Measurements from ENCODE around the gene PSENEN.

The PSENEN gene

DNA sequence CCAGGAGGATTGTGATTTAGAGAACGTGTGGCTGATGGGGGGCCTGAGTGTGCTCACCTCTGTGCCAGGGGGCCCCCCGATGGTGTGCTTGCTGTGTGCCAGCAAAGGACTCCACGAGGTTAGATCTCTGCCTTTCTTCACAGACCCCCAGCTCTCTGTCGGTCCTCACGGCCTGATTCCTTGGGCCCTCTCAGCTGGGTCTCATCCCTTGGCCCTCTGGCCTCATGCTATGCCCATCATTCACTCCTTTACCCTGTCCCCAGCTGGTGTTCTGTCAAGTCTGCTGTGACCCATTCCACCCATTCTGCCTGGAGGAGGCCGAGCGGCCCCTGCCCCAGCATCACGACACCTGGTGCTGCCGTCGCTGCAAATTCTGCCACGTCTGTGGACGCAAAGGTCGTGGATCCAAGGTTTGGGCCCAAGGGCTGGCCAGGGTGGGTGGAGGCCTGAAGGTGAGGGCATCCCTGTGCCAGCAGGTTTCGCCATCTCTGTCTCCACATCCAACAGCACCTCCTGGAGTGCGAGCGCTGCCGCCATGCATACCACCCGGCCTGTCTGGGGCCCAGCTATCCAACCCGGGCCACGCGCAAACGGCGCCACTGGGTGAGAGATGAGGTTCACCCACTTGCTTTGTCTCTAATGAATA, 20.1 kb upstream of the PSENEN start:
- no peak overlapping the region for H3K4me3 ChIP-seq (ENCODE audit: insufficient read length, low read depth)
- H3K9ac ChIP-seq (ENCODE audit: insufficient read length, low read depth): no peak overlapping the region
- no peaks in the 10 kb centered on the region for H3K9me3 ChIP-seq (ENCODE audit: insufficient read depth, low read length)
- DNase-seq (ENCODE audit: low read depth, low spot score): no peak
- no peak for TF ChIP-seq YY1 (IDR thresholded peaks at IDR 0.05; ENCODE audit: insufficient read depth, insufficient read length)
- TF ChIP-seq SUZ12 (IDR thresholded peaks at IDR 0.05; ENCODE audit: extremely low read depth, insufficient read depth, insufficient read length): no peak
- no peak for TF ChIP-seq ZNF274 (IDR thresholded peaks at IDR 0.05; ENCODE audit: low read depth, low read length)
- no peaks in the 10 kb centered on the region for H3K27me3 ChIP-seq (ENCODE audit: insufficient read depth, insufficient read length)
- peaks cover 93% of the 10 kb centered on the region for H3K36me3 ChIP-seq (ENCODE audit: insufficient read depth, insufficient read length, low read length)
- H3K4me1 ChIP-seq (ENCODE audit: insufficient read depth, insufficient read length): no peaks in the 10 kb centered on the region

DNA sequence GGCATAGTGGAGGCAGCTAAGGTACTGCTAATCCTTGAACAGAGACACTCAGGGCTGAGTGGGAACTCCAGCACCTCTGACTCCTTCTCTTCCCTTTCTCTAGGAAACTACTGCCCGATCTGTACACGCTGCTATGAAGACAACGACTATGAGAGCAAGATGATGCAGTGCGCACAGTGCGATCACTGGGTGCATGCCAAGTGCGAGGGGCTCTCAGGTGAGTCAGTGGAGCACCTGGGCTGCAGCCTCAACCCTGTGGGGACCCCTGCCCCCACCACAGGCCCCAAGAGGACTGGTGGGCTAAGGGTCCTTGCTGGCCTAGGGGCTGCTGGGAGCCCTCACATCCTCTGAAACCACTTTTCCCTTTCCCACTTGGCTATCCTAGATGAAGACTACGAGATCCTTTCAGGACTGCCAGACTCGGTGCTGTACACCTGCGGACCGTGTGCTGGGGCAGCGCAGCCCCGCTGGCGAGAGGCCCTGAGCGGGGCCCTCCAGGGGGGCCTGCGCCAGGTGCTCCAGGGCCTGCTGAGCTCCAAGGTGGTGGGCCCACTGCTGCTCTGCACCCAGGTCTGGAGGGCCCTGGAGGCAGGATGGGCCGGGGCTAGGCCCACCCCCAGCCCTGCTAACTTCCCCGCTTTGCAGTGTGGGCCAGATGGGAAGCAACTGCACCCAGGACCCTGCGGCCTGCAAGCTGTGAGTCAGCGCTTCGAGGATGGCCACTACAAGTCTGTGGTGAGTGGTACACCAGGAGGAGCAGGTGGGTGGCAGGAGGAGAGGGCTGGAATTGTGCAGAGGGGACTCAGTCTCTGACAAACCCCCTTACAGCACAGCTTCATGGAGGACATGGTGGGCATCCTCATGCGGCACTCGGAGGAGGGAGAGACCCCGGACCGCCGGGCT, 18.1 kb upstream of the PSENEN start:
- TF ChIP-seq SUZ12 (IDR thresholded peaks at IDR 0.05; ENCODE audit: extremely low read depth, insufficient read depth, insufficient read length) (no peak), ZNF274 (IDR thresholded peaks at IDR 0.05; ENCODE audit: low read depth, low read length) (no peak), YY1 (IDR thresholded peaks at IDR 0.05; ENCODE audit: insufficient read depth, insufficient read length) (no peak)
- DNase-seq (ENCODE audit: low read depth, low spot score): no peak

DNA sequence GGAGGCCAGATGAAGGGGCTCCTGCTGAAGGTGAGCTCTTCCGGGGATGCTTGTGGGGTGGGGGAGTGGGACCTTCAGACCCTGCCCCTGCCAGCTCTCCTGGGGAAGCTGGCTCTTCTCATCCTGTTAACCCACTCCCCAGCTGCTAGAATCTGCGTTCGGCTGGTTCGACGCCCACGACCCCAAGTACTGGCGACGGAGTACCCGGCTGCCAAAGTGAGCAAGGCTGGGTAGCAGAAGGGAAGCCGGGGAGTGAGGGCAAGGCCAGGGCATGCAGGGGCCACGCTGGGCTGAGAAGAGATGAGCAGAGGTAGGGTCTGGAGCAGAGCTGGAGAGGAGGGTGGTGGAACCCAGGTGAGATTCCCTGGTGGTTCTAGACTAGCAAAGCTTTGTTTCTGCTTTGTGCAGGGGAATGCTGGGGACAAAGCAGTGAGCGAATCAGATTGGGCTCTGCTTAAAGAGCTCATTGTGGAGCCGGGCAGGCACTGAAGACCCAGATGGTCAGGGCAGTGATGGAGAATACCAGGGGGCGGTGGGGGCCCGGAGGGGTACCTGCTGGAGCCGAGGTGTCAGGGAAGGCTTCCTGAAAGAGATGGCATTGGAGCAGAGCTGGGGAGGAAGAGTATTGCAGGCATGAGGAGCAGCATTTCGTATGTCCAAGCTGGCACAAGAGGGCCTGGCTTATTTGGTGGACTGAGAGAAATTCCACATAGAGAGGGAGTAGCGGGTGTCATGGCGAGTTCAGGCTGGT, 17.3 kb upstream of the PSENEN start:
- DNase-seq (ENCODE audit: low read depth, low spot score): no peak
- no peak for TF ChIP-seq YY1 (IDR thresholded peaks at IDR 0.05; ENCODE audit: insufficient read depth, insufficient read length)
- TF ChIP-seq SUZ12 (IDR thresholded peaks at IDR 0.05; ENCODE audit: extremely low read depth, insufficient read depth, insufficient read length): no peak
- TF ChIP-seq ZNF274 (IDR thresholded peaks at IDR 0.05; ENCODE audit: low read depth, low read length): no peak

More for the DNA sequence above, 18.1 kb upstream of the PSENEN start:
- H3K27me3 ChIP-seq (ENCODE audit: insufficient read depth, insufficient read length): no peaks in the 10 kb centered on the region
- no peak overlapping the region for H3K4me3 ChIP-seq (ENCODE audit: insufficient read length, low read depth)
- H3K4me1 ChIP-seq (ENCODE audit: insufficient read depth, insufficient read length): peaks cover 2% of the 10 kb centered on the region
- no peak overlapping the region for H3K9ac ChIP-seq (ENCODE audit: insufficient read length, low read depth)
- peaks cover 97% of the 10 kb centered on the region for H3K36me3 ChIP-seq (ENCODE audit: insufficient read depth, insufficient read length, low read length)
- no peaks in the 10 kb centered on the region for H3K9me3 ChIP-seq (ENCODE audit: insufficient read depth, low read length)

DNA sequence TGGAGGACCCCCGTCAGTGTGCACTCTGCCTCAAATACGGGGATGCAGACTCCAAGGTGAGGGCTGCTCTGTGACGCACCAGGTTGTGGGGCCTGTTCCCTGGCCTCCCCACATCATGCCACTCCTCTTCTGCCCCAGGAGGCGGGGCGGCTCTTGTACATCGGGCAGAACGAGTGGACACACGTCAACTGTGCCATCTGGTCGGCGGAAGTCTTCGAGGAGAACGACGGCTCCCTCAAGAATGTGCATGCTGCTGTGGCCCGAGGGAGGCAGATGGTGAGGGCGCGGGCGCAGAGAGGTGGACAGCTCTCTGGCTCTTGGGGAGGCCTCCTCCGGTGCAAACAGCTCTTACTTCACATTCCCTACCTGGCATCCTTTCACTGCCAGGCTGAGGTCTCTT, 16.4 kb upstream of the PSENEN start:
- no peaks in the 10 kb centered on the region for H3K9me3 ChIP-seq (ENCODE audit: insufficient read depth, low read length)
- DNase-seq (ENCODE audit: low read depth, low spot score): no peak
- TF ChIP-seq SUZ12 (IDR thresholded peaks at IDR 0.05; ENCODE audit: extremely low read depth, insufficient read depth, insufficient read length): no peak
- TF ChIP-seq ZNF274 (IDR thresholded peaks at IDR 0.05; ENCODE audit: low read depth, low read length): no peak
- H3K36me3 ChIP-seq (ENCODE audit: insufficient read depth, insufficient read length, low read length): peaks cover 95% of the 10 kb centered on the region
- no peak overlapping the region for H3K9ac ChIP-seq (ENCODE audit: insufficient read length, low read depth)
- no peaks in the 10 kb centered on the region for H3K27me3 ChIP-seq (ENCODE audit: insufficient read depth, insufficient read length)
- H3K4me1 ChIP-seq (ENCODE audit: insufficient read depth, insufficient read length): peaks cover 2% of the 10 kb centered on the region
- H3K4me3 ChIP-seq (ENCODE audit: insufficient read length, low read depth): no peak overlapping the region

More for the DNA sequence above, 17.3 kb upstream of the PSENEN start:
- H3K27me3 ChIP-seq (ENCODE audit: insufficient read depth, insufficient read length): no peaks in the 10 kb centered on the region
- H3K4me3 ChIP-seq (ENCODE audit: insufficient read length, low read depth): no peak overlapping the region
- H3K9ac ChIP-seq (ENCODE audit: insufficient read length, low read depth): no peak overlapping the region
- peaks cover 2% of the 10 kb centered on the region for H3K4me1 ChIP-seq (ENCODE audit: insufficient read depth, insufficient read length)
- H3K9me3 ChIP-seq (ENCODE audit: insufficient read depth, low read length): no peaks in the 10 kb centered on the region
- H3K36me3 ChIP-seq (ENCODE audit: insufficient read depth, insufficient read length, low read length): peaks cover 96% of the 10 kb centered on the region

DNA sequence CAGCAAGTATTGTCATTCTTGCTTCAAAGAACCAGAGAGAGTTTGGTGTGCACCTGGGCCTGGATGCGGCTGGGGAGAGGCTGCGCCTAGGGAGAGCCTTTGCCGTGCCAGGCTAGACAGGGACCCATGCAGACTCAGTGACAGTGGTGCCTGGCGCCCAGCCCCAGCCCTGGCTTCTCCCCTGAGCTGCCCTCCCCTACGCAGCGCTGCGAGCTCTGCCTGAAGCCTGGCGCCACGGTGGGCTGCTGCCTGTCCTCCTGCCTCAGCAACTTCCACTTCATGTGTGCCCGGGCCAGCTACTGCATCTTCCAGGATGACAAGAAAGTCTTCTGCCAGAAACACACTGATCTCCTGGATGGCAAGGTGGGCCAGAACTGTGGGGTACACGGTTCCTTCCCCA, 15.7 kb upstream of the PSENEN start:
- Histone ChIP-seq H3K9ac (ENCODE audit: insufficient read length, low read depth) (no peak overlapping the region), H3K9me3 (ENCODE audit: insufficient read depth, low read length) (no peaks in the 10 kb centered on the region), H3K4me3 (ENCODE audit: insufficient read length, low read depth) (no peak overlapping the region), H3K36me3 (ENCODE audit: insufficient read depth, insufficient read length, low read length) (peaks cover 95% of the 10 kb centered on the region), H3K27me3 (ENCODE audit: insufficient read depth, insufficient read length) (no peaks in the 10 kb centered on the region), H3K4me1 (ENCODE audit: insufficient read depth, insufficient read length) (peaks cover 2% of the 10 kb centered on the region)
- DNase-seq (ENCODE audit: low read depth, low spot score): no peak
- TF ChIP-seq SUZ12 (IDR thresholded peaks at IDR 0.05; ENCODE audit: extremely low read depth, insufficient read depth, insufficient read length) (no peak), YY1 (IDR thresholded peaks at IDR 0.05; ENCODE audit: insufficient read depth, insufficient read length) (no peak), ZNF274 (IDR thresholded peaks at IDR 0.05; ENCODE audit: low read depth, low read length) (no peak)

DNA sequence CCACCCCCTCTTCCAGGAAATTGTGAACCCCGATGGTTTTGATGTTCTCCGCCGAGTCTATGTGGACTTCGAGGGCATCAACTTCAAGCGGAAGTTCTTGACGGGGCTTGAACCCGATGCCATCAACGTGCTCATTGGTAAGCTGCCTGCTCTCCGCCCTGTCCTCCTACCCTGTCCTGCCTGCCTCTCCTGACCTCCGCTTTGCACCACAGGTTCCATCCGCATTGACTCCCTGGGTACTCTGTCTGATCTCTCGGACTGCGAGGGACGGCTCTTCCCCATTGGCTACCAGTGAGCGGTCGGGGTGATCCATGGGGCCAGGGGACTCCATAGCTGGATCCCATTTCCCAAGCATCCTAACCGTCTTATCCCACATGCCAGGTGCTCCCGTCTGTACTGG, 15.1 kb upstream of the PSENEN start:
- TF ChIP-seq ZNF274 (IDR thresholded peaks at IDR 0.05; ENCODE audit: low read depth, low read length) (no peak), YY1 (IDR thresholded peaks at IDR 0.05; ENCODE audit: insufficient read depth, insufficient read length) (no peak)
- no peaks in the 10 kb centered on the region for H3K9me3 ChIP-seq (ENCODE audit: insufficient read depth, low read length)
- no peak for DNase-seq (ENCODE audit: low read depth, low spot score)
- no peak overlapping the region for H3K4me3 ChIP-seq (ENCODE audit: insufficient read length, low read depth)
- H3K4me1 ChIP-seq (ENCODE audit: insufficient read depth, insufficient read length): peaks cover 2% of the 10 kb centered on the region
- no peak overlapping the region for H3K9ac ChIP-seq (ENCODE audit: insufficient read length, low read depth)
- H3K36me3 ChIP-seq (ENCODE audit: insufficient read depth, insufficient read length, low read length): peaks cover 95% of the 10 kb centered on the region
- H3K27me3 ChIP-seq (ENCODE audit: insufficient read depth, insufficient read length): no peaks in the 10 kb centered on the region

DNA sequence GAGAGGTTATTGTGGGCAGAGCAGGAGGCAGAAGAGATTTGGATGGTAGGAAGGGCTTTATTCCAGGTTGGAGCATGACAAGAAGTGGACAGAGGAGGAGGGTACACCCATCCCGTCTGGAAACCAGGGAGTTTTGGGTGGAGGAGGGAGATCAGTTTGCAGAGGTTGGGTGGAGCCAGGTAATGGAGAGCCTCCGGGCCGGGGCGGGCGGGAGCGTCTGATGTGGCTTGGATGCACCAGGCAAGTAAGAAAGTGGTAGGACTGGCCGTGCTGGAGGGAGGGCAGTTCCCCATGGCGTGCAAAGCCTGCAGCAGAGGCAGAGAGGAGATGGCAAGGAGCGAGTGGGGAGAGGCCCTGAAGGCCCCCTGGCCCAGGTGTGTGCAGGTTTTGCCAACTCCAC, 14.1 kb upstream of the PSENEN start:
- H3K4me1 ChIP-seq (ENCODE audit: insufficient read depth, insufficient read length): peaks cover 2% of the 10 kb centered on the region
- H3K27me3 ChIP-seq (ENCODE audit: insufficient read depth, insufficient read length): no peaks in the 10 kb centered on the region
- DNase-seq (ENCODE audit: low read depth, low spot score): no peak
- no peak overlapping the region for H3K4me3 ChIP-seq (ENCODE audit: insufficient read length, low read depth)
- no peaks in the 10 kb centered on the region for H3K9me3 ChIP-seq (ENCODE audit: insufficient read depth, low read length)
- H3K36me3 ChIP-seq (ENCODE audit: insufficient read depth, insufficient read length, low read length): peaks cover 92% of the 10 kb centered on the region
- TF ChIP-seq YY1 (IDR thresholded peaks at IDR 0.05; ENCODE audit: insufficient read depth, insufficient read length) (no peak), SUZ12 (IDR thresholded peaks at IDR 0.05; ENCODE audit: extremely low read depth, insufficient read depth, insufficient read length) (no peak), ZNF274 (IDR thresholded peaks at IDR 0.05; ENCODE audit: low read depth, low read length) (no peak)
- no peak overlapping the region for H3K9ac ChIP-seq (ENCODE audit: insufficient read length, low read depth)
